Liver (tissue), 9 donors: ENCODE data around the gene CRTAP. TPM values are rescaled to one million over a fixed set of nuclear protein-coding genes. Genes with fewer than 3 reads are reported as not detected.
A peak's percentile ranks its signal among the peaks of the same experiment; 100 is the strongest.

Source experiments
- DNase-seq: peaks from one replicate; pipeline ENCODE4 v3.0.0-alpha.2; 2017; ENCODE audit warnings: low spot score
- H3K27ac ChIP-seq, 2 donors: one replicate each; pipeline ENCODE4 v1.7.0; 2013; ENCODE audit warnings: inconsistent platforms in 2 of 2, low read length in 2 of 2, control low read depth in 1 of 2, low read depth in 1 of 2, mild to moderate bottlenecking in 1 of 2
- H3K27me3 ChIP-seq, 4 donors: one replicate each; pipeline versions ENCODE4 v1.6.1 to v1.7.0; 2013; ENCODE audit warnings: low read length in 3 of 4, inconsistent platforms in 1 of 4, mild to moderate bottlenecking in 1 of 4, moderate library complexity in 1 of 4; ENCODE audit not compliant: control insufficient read depth in 4 of 4, insufficient read depth in 4 of 4
- H3K36me3 ChIP-seq, 4 donors: one replicate each; pipeline versions ENCODE4 v1.6.1 to v1.7.0; 2013; ENCODE audit warnings: low read length in 3 of 4, mild to moderate bottlenecking in 3 of 4, low read depth in 1 of 4, moderate library complexity in 1 of 4; ENCODE audit not compliant: control insufficient read depth in 4 of 4, insufficient read depth in 3 of 4
- H3K4me1 ChIP-seq, 4 donors: one replicate each; pipeline versions ENCODE4 v1.6.1 to v1.7.0; 2013; ENCODE audit warnings: low read length in 3 of 4, mild to moderate bottlenecking in 3 of 4, moderate library complexity in 1 of 4; ENCODE audit not compliant: control insufficient read depth in 4 of 4, insufficient read depth in 4 of 4
- H3K4me3 ChIP-seq, 3 donors: one replicate each; pipeline versions ENCODE4 v1.6.1 to v1.7.0; 2013; ENCODE audit warnings: low read length in 3 of 3, control low read depth in 1 of 3, low read depth in 1 of 3, mild to moderate bottlenecking in 1 of 3
- H3K9ac ChIP-seq, 2 donors: one replicate each; pipeline ENCODE4 v1.7.0; 2013; ENCODE audit warnings: low read length in 2 of 2, mild to moderate bottlenecking in 2 of 2, moderate library complexity in 2 of 2, control low read depth in 1 of 2, low read depth in 1 of 2
- H3K9me3 ChIP-seq, 4 donors: one replicate each; pipeline versions ENCODE4 v1.6.1 to v1.7.0; 2013; ENCODE audit warnings: low read length in 3 of 4; ENCODE audit not compliant: control insufficient read depth in 4 of 4
- EGR1 ChIP-seq, 2 donors: IDR thresholded peaks; 2 replicates each; pipeline ENCODE4 v1.6.1; 2016 to 2018; ENCODE audit warnings: antibody characterized with exemption in 2 of 2, low read depth in 2 of 2
- FOXA1 ChIP-seq: IDR thresholded peaks from 2 replicates; pipeline ENCODE4 v1.6.1; 2016; ENCODE audit warnings: antibody characterized with exemption
- JUND ChIP-seq, 2 donors: IDR thresholded peaks; 2 replicates each; pipeline ENCODE4 v1.6.1; 2016; ENCODE audit warnings: antibody characterized with exemption in 2 of 2
- MAX ChIP-seq: IDR thresholded peaks from 2 replicates; pipeline ENCODE4 v1.6.1; 2016; ENCODE audit warnings: antibody characterized with exemption
- RAD21 ChIP-seq, 2 donors: IDR thresholded peaks; 2 replicates each; pipeline ENCODE4 v1.6.1; 2016; ENCODE audit warnings: antibody characterized with exemption in 2 of 2, mild to moderate bottlenecking in 2 of 2
- RXRA ChIP-seq, 2 donors: IDR thresholded peaks; 2 replicates each; pipeline ENCODE4 v1.6.1; 2017 to 2018; ENCODE audit warnings: antibody characterized with exemption in 2 of 2, mild to moderate bottlenecking in 1 of 2
- SP1 ChIP-seq: IDR thresholded peaks from 2 replicates; pipeline ENCODE4 v1.6.1; 2018; ENCODE audit warnings: antibody characterized with exemption, mild to moderate bottlenecking
- YY1 ChIP-seq: IDR thresholded peaks from 2 replicates; pipeline ENCODE4 v1.6.1; 2016; ENCODE audit warnings: antibody characterized with exemption, mild to moderate bottlenecking
- ZBTB33 ChIP-seq: IDR thresholded peaks from 2 replicates; pipeline ENCODE4 v1.6.1; 2016; ENCODE audit warnings: antibody characterized with exemption
- WGBS: extraction: QIAGEN DNeasy Blood & Tissue Kit; methylation state at CpG from one replicate; pipeline ENCODE4 v1.1.7; 2013; 5-methylcytosine and 5-hydroxymethylcytosine counted together
- polyA plus RNA-seq, 2 donors: library from polyadenylated mRNA; stranded (reverse) in 1 of 2; unstranded in 1 of 2; fragments of 200-250 nt in 1 of 2; fragments of >200 nt in 1 of 2; fragmentation: Nextera tagmentation in 1 of 2; extraction: Ambion mirVana in 1 of 2; gene quantifications; one replicate each; pipeline versions ENCODE4 v1.2.1 to v1.2.3, GENCODE V29; 2013 to 2015
- total RNA-seq, 2 donors: library from RNA; depleted of rRNA; stranded (reverse); fragments of >200 nt; gene quantifications; one replicate each; pipeline ENCODE4 v1.2.3, GENCODE V29; 2014
- TF ChIP-seq, protein P1 (sequence below): fragments of 150-350 bp; IDR thresholded peaks from 2 replicates; pipeline ENCODE4 v1.5.1; 2017; ENCODE audit warnings: improper control_type of control experiment, low read depth, low read length; ENCODE audit not compliant: missing input control
- TF ChIP-seq, protein P2 (sequence below): IDR thresholded peaks from 2 replicates; pipeline ENCODE4 v1.6.1; 2016; ENCODE audit warnings: antibody characterized with exemption
- TF ChIP-seq, protein P3 (sequence below): IDR thresholded peaks from 2 replicates; pipeline ENCODE4 v1.6.1; 2016; ENCODE audit warnings: antibody characterized with exemption, mild to moderate bottlenecking
- donor health status: healthy.
- donor health status: healthy.
- donor health status: healthy.
- donor health status: healthy.
- donor health status: healthy.

CRTAP gene
- total RNA-seq (10 to 100 TPM; 34.9 to 47.6 TPM), polyA plus RNA-seq (10 to 100 TPM; 26.5 to 42.1 TPM)

GRCh38 chr3:33113772-33114621, at the start of gene CRTAP:
Gene CRTAP, plus strand, starts transcription at chr3:33114014. Its CDS starts 64 bp downstream, at chr3:33114078.
- Histone ChIP-seq H3K36me3 (no peaks in the 10 kb centered on the region), H3K4me1 (peaks cover 3 to 19% (median 11%) of the 10 kb centered on the region in 4 donors), H3K9me3 (no peaks in the 10 kb centered on the region), H3K4me3 (peak within 1 kb of the TSS; percentile 30 to 92 (median 81)), H3K27ac (peak within 1 kb of the TSS; percentile 78 to 94), H3K9ac (peak within 1 kb of the TSS; percentile 65 to 66), H3K27me3 (no peaks in the 10 kb centered on the region)
- DNase-seq: peak; percentile 95
- under 1% methylated on average over 98 of the region's 98 CpGs for WGBS
- TF ChIP-seq SP1 (peak; percentile 27), RAD21 (IDR thresholded peaks at IDR 0.05) (no peak)

DNA sequence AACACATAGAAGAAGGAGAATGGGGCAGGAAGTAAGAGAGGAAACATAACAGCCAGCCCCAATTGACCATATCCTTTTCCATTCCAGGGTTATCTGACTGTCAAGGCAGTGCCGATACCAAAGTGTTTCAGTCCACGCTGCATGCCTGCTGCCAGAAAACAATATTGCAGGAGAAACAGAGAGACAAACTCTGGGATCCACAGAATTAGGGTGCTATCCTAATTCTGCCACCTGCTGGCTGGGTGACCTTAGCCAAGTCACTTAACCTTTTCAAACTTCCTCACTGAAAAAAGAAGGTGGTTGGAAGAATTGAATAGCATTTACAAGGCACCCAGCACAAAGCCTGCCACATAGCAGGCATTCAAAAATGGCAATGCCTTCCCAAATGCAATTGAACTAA, 48.9 kb upstream of the CRTAP start:
- Histone ChIP-seq H3K27ac (no peak overlapping the region), H3K4me1 (no peaks in the 10 kb centered on the region), H3K9ac (no peak overlapping the region), H3K27me3 (no peaks in the 10 kb centered on the region), H3K9me3 (no peaks in the 10 kb centered on the region), H3K36me3 (peaks cover 7 to 35% (median 17%) of the 10 kb centered on the region in 4 donors), H3K4me3 (no peak overlapping the region)
- WGBS: 79% methylated on average over 2 of the region's 2 CpGs
- TF ChIP-seq RAD21 (IDR thresholded peaks at IDR 0.05) (peak; percentile 14 to 22), YY1 (no peak)
- TF ChIP-seq, protein P1, sequence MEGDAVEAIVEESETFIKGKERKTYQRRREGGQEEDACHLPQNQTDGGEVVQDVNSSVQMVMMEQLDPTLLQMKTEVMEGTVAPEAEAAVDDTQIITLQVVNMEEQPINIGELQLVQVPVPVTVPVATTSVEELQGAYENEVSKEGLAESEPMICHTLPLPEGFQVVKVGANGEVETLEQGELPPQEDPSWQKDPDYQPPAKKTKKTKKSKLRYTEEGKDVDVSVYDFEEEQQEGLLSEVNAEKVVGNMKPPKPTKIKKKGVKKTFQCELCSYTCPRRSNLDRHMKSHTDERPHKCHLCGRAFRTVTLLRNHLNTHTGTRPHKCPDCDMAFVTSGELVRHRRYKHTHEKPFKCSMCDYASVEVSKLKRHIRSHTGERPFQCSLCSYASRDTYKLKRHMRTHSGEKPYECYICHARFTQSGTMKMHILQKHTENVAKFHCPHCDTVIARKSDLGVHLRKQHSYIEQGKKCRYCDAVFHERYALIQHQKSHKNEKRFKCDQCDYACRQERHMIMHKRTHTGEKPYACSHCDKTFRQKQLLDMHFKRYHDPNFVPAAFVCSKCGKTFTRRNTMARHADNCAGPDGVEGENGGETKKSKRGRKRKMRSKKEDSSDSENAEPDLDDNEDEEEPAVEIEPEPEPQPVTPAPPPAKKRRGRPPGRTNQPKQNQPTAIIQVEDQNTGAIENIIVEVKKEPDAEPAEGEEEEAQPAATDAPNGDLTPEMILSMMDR: peak; percentile 4
- DNase-seq: no peak

GRCh38 chr3:33067484-33067883, 46.3 kb upstream of the CRTAP start:
- no peak for DNase-seq
- TF ChIP-seq, protein P1: no peak
- TF ChIP-seq MAX (no peak), SP1 (no peak), RXRA (IDR thresholded peaks at IDR 0.05) (no peak), JUND (IDR thresholded peaks at IDR 0.05) (no peak), ZBTB33 (no peak), YY1 (no peak), FOXA1 (no peak), EGR1 (IDR thresholded peaks at IDR 0.05; ENCODE audit: low read depth in 2 of 2) (no peak)
- TF ChIP-seq, protein P2, sequence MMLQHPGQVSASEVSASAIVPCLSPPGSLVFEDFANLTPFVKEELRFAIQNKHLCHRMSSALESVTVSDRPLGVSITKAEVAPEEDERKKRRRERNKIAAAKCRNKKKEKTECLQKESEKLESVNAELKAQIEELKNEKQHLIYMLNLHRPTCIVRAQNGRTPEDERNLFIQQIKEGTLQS: no peak
- TF ChIP-seq, protein P3, sequence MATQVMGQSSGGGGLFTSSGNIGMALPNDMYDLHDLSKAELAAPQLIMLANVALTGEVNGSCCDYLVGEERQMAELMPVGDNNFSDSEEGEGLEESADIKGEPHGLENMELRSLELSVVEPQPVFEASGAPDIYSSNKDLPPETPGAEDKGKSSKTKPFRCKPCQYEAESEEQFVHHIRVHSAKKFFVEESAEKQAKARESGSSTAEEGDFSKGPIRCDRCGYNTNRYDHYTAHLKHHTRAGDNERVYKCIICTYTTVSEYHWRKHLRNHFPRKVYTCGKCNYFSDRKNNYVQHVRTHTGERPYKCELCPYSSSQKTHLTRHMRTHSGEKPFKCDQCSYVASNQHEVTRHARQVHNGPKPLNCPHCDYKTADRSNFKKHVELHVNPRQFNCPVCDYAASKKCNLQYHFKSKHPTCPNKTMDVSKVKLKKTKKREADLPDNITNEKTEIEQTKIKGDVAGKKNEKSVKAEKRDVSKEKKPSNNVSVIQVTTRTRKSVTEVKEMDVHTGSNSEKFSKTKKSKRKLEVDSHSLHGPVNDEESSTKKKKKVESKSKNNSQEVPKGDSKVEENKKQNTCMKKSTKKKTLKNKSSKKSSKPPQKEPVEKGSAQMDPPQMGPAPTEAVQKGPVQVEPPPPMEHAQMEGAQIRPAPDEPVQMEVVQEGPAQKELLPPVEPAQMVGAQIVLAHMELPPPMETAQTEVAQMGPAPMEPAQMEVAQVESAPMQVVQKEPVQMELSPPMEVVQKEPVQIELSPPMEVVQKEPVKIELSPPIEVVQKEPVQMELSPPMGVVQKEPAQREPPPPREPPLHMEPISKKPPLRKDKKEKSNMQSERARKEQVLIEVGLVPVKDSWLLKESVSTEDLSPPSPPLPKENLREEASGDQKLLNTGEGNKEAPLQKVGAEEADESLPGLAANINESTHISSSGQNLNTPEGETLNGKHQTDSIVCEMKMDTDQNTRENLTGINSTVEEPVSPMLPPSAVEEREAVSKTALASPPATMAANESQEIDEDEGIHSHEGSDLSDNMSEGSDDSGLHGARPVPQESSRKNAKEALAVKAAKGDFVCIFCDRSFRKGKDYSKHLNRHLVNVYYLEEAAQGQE: no peak
- 77% methylated on average over 3 of the region's 3 CpGs for WGBS
- Histone ChIP-seq H3K27ac (no peak overlapping the region), H3K4me3 (no peak overlapping the region), H3K4me1 (no peaks in the 10 kb centered on the region), H3K27me3 (no peaks in the 10 kb centered on the region), H3K36me3 (peaks cover 3 to 35% (median 14%) of the 10 kb centered on the region in 4 donors), H3K9ac (no peak overlapping the region), H3K9me3 (no peaks in the 10 kb centered on the region)
